NCI-H774 (cell line): ENCODE results near the gene RPL31.

Experiments used
- DNase-seq: peaks from one replicate; lab custom pipeline; 2025; lab: John Stamatoyannopoulos, UW

Gene RPL31

DNA sequence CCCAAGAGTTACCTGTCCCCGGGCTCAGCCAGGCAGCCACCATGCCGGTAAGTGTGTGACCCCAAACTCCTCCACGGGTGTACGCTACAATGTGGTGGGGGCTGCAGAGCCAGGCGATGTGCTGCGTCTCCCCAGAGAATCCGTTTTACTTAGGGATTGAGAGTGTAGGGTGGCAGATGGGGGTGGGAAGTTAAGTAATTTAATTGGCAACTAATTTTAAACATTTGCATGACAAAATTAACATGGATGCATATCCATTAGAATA is 26.6 kb upstream of the RPL31 start:
- DNase-seq: no peak

DNA sequence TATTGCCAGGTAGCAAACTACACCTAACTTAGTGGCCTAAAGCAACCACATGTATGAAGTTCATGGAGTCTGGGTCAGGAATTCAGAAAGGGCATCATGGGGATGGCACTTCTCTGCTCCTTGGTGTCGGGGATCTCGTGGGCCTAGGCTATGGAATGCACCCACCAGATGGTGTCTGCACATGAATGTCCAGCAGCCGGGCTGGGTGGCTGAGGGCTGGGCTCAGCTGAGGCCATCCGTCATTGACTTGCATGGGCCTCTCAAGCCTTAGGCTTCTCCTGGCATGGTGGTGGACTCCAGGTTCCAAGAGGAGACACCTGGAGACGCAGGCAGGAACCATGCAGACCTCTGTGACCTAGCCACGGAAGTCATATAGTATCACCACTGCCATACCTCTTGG is 26.0 kb upstream of the RPL31 start:
- DNase-seq: no peak

DNA sequence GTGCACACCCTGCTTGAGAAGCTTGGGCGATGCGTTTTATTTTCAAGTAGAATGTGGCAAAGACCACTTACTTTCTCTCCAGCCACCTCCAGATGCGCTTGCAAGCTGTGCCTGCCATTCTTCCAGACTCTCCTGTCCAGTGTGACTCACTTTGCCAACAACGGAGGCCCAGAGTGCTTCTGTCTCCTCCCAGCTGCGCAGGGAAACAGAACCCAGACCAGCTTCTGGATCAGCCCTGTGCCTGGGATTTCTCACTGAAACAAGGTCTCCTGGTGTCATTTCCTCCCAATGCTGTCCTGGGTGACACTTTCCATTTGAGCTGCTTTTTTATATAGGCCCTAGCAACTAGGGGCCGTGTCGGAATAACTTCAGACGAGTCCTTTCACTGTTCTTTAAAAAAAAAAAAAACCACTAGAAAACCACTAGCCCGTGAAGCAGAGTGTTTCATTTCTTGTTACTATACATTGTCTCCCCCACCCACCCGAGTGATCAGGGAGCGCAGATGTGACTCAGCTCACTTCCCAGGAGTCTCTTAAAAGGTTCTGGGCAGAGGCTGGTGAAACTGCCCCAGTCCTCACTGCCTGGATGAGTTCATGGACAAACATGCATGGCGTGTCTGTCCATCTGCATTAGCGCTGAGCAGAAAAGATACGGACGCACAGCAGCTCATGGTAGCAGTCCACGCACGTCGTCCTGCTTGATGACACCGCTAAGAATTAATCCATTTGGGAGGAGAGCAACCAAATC is 25.3 kb upstream of the RPL31 start:
- DNase-seq: no peak

DNA sequence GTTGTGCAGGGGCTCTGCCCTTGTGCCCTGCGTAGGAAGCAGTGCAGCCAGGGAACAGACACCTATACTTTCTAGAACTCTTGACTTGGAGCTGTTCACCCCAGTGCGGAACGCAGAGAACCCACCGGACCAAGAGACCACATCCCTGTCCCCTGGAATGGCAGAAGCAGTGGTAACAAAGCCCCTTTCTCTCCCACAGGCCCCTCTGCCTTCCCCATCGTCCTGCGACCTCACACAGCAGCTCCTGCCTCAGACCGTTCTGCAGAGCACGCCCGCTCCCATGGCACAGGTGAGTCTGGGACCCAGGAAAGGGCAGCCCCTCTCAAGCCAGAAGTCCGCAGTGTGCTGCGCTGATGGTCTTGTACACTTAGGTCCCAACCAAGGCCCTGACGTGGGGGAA is 24.6 kb upstream of the RPL31 start:
- no peak for DNase-seq

- no peak for DNase-seq
Observed at GRCh38 chr2:100978582-100979191, 23.4 kb upstream of the RPL31 start.

GRCh38 chr2:100980046-100980445 is 22.0 kb upstream of the RPL31 start:
- DNase-seq: no peak

- DNase-seq: no peak
Observed at GRCh38 chr2:100981011-100981410, 21.1 kb upstream of the RPL31 start.

GRCh38 chr2:100982431-100982861 is 19.6 kb upstream of the RPL31 start:
- DNase-seq: no peak

DNA sequence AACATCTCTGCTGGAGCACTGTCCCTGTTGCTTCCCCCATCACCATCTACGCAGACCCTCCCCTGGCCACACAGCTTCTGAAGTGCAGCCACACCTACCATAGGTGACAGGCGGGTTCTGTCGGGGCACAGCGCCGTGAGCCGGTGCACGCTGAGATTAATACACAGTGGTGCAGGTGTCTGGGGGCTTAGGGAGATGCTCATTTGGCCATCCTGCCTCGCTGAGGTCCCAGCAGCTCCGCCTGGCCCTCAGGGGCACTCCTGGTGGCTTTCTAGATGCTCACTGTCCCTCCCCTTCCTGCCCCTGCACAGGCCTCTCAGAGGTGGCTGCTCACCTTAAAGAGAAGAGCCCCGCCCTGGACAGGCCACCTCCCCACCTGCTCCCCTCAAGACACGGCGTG is 18.9 kb upstream of the RPL31 start:
- no peak for DNase-seq

GRCh38 chr2:100983684-100984310 is 18.3 kb upstream of the RPL31 start:
- DNase-seq: no peak

DNA sequence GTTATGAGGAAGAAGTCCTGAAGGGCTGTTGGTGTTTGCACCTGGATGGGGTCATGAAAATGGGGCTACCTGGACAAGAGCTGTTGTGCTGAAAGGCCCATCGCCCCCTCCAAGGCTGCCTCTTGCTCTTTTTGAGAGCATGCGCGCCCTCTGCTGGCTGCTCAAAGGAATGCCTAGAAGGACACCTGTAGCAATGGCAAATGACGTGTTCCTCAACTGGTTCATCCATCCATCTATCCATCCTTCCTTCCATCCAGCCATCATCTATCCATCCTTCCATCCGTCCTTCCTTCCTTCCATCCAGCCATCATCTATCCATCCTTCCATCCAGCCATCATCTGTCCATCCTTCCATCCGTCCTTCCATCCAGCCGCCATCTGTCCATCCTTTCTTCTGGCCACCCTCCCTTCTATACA is 17.2 kb upstream of the RPL31 start:
- DNase-seq: peak; percentile 45

GRCh38 chr2:100986157-100986556 is 15.9 kb upstream of the RPL31 start:
- DNase-seq: no peak

GRCh38 chr2:100987536-100987935 is 14.6 kb upstream of the RPL31 start:
- DNase-seq: no peak

- no peak for DNase-seq
Observed at GRCh38 chr2:100987974-100988373, 14.1 kb upstream of the RPL31 start.

DNA sequence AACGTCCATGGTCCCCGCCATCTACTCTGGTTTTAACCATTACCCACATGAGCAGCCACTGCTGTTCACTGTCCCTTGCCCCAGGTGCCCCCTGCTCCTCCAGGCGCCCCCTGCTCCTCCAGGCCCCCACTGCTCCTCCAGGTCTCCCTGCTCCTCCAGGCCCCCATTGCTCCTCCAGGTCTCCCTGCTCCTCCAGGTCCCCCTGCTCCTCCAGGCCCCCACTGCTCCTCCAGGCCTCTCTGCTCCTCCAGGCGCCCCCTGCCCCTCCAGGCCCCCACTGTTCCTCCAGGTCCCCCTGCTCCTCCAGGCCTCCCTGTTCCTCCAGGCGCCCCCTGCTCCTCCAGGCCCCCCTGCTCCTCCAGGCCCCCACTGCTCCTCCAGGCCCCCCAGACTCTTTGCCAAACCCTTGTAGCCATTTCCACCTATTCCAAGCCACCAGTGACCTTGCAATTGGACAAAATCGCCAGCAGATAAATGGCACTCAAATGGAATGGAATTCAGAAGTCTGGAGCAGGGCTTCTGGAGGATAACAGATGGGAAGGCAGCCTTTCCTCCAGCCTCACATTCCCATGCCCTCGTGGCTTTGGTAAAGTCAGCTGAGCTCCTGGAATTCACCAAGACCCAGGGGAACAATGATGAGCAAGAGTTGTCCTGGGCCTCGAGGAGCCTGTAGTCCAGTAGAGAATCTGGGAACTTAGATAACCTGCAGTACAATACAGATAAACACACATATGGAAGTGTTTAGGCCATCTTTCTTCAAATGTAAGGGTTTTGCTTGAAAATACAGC is 13.3 kb upstream of the RPL31 start:
- DNase-seq: no peak

DNA sequence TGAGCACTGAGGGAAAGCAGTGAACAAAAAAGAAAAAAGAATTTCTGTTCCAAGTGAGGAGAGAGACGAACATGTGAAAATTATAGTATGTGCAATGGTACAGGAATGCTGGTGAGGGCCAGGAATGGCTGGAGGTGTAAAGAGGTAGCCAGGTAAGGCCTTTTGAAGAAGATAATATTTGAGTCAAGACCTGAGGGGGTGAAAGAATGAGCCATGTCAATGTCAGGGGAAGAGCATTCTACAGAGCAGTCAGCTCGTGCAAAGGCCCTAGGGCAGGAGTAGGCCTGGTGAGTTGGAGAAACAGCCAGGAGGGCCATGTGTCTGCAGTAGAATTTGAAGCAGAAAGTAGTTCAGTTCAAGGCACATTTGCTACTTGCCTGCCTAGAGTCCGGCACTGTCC is 12.4 kb upstream of the RPL31 start:
- no peak for DNase-seq

- DNase-seq: no peak
Observed at GRCh38 chr2:100990166-100990565, 11.9 kb upstream of the RPL31 start.

DNA sequence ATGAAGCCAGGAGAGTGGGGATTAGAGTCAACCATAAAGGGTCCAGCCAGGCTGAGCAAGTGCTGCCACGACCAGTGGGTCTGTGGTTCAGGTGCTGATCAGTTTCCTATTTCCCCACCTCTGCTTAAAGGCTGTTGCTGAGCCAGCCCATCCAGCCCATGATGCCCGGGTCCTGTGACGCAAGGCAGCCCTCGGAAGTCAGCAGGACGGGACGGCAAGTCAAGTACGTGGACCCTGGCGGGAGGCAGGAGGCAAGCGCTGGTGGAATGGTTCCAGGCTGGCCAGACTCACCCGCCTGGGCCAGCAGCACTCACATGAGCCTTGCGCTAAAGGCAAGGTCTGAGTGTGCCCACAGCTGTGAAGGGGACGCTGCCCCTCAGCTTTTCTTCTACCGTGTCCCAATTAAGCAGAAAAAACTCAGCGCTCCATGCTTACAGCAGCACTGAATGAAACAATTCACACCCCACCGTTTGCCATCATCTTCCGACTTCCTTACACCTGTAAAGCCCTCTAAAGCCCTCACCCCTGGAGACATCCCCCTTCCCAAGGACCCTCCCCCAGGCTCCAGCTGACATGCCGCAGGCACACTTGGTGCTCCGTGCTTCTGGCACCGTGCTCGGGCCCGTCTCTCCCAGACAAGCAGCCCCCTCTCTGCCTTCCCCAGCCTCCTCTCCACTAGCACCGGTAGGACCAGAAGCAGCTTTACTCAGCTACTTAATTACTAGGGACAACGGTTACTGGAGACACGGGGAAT is 11.3 kb upstream of the RPL31 start:
- no peak for DNase-seq

DNA sequence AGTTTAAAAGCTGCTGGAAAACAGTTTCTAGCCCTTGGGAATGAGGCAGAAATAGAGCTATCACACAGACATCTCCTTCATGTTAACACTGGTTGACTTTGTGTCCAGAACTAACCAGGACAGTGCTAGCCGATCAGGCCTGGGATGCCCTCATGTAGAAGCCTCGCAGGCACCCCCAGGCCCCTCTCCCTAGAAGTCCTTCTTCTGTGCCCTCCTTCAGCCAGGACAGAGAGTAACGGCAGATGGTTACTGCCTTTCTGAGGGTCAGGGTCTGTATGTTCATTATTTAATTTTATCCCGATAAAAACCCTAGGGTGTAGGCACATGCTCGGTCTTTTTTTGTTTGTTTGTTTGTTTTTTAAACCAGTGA is 10.7 kb upstream of the RPL31 start:
- DNase-seq: no peak

- DNase-seq: no peak
Observed at GRCh38 chr2:100992262-100992661, 9.8 kb upstream of the RPL31 start.

DNA sequence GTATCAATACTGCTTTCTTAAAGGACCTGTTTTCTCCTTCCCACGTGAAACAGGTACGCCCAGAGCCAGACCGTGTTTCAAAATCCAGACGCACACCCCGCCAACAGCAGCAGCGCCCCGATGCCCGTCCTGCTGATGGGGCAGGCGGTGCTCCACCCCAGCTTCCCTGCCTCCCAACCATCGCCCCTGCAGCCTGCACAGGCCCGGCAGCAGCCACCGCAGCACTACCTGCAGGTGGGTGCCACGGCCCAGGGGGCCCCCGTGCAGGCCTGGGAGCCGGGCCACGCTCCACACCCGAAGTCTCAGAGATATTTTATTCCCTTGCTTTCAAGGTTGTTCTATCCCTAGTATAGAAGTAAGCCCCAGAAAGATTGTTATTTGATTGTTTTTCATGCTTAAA is 8.8 kb upstream of the RPL31 start:
- DNase-seq: no peak
